Measurements from ENCODE around the gene TRIO.

Gene TRIO

DNA sequence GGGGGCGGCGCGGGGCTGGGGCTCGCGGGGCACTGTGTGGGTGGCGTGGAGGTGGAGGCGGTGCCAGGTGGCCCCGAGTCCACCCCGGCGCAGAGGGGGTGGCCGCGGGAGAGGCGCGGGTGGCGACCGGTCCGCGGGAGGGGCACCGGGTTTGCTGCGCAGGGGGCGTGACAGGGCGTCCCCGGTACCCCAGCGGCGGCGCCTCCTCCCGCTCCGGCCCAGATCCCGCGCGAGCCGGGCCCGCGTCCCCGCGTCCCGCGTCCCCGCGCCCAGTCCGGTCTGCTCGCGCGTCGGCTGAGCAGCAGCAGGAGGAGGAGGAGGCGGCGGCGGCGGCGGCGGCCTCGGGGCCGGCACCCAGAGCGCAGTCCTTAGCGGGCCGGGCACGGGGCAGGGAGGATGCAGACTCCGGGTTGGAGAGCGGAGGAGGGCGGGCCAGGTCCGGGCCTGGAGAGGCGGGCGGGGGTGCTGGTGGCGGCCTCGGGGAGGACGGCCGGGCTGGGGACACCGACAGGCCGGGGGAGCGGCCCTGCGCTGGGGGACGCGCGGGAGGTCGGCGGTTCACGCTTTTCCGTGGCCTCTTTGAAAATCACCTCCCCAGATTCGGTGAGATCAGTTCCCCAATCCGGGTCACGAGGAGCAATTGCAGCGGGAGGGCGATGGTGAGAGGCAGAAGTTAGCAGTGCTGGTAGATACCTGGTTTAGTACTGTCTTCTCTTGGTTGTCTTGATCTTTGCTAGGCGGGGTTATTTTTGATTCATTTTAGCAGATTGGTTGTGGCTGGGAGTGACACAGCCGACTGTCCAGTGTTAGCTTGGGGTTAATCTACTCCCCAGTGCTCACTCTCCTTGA lies 1.7 kb downstream of the TRIO start:
- Histone ChIP-seq H3K27me3 (replicated peaks) (no peaks in the 10 kb centered on the region), H3K27ac (peak overlapping the region; percentile 95), H3K4me3 (ENCODE audit: low read depth, low read length) (peak overlapping the region; percentile 96), H3K36me3 (replicated peaks) (peaks cover 15% of the 10 kb centered on the region)
- TF ChIP-seq, protein P1, sequence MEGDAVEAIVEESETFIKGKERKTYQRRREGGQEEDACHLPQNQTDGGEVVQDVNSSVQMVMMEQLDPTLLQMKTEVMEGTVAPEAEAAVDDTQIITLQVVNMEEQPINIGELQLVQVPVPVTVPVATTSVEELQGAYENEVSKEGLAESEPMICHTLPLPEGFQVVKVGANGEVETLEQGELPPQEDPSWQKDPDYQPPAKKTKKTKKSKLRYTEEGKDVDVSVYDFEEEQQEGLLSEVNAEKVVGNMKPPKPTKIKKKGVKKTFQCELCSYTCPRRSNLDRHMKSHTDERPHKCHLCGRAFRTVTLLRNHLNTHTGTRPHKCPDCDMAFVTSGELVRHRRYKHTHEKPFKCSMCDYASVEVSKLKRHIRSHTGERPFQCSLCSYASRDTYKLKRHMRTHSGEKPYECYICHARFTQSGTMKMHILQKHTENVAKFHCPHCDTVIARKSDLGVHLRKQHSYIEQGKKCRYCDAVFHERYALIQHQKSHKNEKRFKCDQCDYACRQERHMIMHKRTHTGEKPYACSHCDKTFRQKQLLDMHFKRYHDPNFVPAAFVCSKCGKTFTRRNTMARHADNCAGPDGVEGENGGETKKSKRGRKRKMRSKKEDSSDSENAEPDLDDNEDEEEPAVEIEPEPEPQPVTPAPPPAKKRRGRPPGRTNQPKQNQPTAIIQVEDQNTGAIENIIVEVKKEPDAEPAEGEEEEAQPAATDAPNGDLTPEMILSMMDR (IDR thresholded peaks at IDR 0.05; ENCODE audit: low read depth, low read length, missing control alignments) = no peak
- DNase-seq = peak; percentile 74
- in situ Hi-C loops (cut with HindIII; ENCODE audit: low pct_ligation_motif_present, low sequenced_read_pairs) = no loop called here

DNA sequence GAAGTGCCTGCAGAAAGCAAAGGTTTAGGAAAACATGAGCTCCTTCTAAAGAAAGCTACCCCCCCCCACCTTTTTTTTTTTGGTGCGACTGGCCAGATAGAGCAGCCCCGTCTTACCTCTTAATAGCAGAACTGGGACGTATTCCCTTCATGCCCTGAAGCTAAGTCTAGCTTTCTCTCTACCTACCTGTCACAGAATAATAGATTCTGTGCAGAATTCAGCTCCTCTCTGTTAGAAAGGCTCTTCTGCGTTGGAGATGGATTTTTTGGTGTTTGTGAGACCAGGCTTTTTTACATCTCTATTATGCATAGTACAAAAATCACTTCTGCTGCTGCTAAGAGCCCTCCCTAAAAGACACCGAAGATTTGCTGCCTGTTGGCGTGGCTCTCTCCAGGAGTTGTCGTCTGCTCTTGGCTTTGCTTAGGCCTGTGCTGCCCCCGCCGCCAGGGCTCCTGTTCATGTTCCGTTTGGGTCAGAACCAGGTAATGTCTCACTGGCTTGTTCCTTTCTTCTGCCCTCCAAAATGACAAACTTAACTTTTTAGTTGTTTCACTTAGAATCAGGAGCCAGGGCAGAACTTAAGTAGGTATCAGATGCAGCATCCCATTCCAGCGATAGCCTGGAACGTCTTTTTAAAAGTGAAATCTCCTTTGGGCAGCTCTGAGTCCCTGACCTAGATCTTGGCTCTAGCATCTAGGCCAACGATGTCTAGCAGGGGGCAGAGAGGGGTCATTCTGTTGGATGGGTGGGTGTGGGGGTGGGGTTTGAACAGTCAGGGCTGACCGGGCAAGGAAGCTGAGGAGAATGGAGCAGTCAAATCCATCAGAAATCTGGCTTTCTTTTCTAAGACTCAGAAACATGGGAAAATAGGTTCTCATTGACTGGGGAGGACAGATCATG lies 2.5 kb downstream of the TRIO start:
- no peak for DNase-seq
- H3K27me3 ChIP-seq (replicated peaks) = no peaks in the 10 kb centered on the region
- TF ChIP-seq, protein P1 (IDR thresholded peaks at IDR 0.05; ENCODE audit: low read depth, low read length, missing control alignments) = no peak
- peaks cover 15% of the 10 kb centered on the region for H3K36me3 ChIP-seq (replicated peaks)
- in situ Hi-C loops (cut with HindIII; ENCODE audit: low pct_ligation_motif_present, low sequenced_read_pairs) = no loop called here
- peak overlapping the region; percentile 95 for H3K27ac ChIP-seq
- H3K4me3 ChIP-seq (ENCODE audit: low read depth, low read length) = peak overlapping the region; percentile 96

DNA sequence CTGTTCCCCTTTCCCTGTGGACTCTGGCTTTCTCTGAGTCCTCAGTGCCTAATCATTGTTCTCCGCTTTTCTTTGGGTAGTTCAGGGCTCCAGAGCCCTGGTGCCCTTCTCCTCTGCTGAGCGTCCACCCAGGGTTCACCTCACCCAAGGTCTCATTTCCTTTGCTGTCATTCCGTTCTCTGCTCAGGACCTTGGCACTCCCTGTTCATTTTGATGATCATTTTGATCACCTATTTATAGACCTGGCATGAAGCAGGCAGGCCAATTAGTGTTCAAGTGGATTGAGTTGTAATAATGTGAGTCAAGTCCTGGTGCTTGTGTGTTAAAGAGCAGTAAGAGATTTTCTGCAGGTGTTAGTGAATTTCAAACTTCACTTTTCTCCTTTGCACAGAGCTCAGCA lies 3.6 kb downstream of the TRIO start:
- Histone ChIP-seq H3K36me3 (replicated peaks) (peaks cover 15% of the 10 kb centered on the region), H3K27me3 (replicated peaks) (no peaks in the 10 kb centered on the region), H3K27ac (peak overlapping the region; percentile 95), H3K4me3 (ENCODE audit: low read depth, low read length) (peak overlapping the region; percentile 96)
- TF ChIP-seq, protein P1 (IDR thresholded peaks at IDR 0.05; ENCODE audit: low read depth, low read length, missing control alignments) = no peak
- DNase-seq = no peak
- in situ Hi-C loops (cut with HindIII; ENCODE audit: low pct_ligation_motif_present, low sequenced_read_pairs) = no loop called here

DNA sequence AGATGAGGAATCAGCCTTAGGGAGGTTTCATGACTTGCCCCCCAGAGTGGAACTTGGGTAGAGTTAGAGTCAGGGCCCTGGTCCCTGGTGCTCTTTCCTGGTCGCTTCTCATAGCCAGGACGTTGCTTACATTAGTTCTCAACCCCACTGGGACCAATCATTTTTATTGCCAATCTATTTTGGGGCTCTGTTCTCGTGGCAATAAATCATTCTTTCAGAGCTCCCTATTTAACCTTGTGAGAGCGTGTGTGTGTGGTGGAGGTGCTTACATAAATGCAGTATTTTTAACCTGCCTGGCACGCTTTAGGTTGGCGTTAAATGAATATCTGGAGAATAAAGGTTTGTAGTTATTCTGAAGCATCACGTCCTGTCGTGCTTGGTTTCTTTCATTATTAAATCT lies 4.1 kb downstream of the TRIO start:
- H3K27me3 ChIP-seq (replicated peaks) = no peaks in the 10 kb centered on the region
- in situ Hi-C loops (cut with HindIII; ENCODE audit: low pct_ligation_motif_present, low sequenced_read_pairs) = no loop called here
- H3K36me3 ChIP-seq (replicated peaks) = peaks cover 15% of the 10 kb centered on the region
- TF ChIP-seq, protein P1 (IDR thresholded peaks at IDR 0.05; ENCODE audit: low read depth, low read length, missing control alignments) = no peak
- DNase-seq = no peak
- peak overlapping the region; percentile 95 for H3K27ac ChIP-seq
- peak overlapping the region; percentile 96 for H3K4me3 ChIP-seq (ENCODE audit: low read depth, low read length)

DNA sequence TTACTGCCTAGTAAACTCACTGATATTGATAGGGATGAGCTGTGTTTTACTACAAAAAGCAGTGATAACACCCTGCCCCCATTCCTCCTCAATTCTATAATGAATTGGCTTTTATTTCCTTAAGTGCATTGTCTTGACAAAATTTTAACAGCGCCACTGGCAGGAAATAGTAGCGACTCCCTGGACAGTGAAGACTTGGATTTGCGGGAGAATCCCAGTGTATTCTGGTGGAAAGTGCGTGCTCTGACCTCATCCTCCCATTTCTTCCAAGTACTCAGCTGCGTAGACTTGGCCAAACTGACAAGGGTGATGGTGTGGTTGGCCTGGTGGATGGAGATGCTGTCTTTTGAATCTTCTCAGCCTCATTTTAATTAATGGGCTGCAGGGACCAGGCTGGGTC lies 5.3 kb downstream of the TRIO start:
- no peak overlapping the region for H3K4me3 ChIP-seq (ENCODE audit: low read depth, low read length)
- no peak for DNase-seq
- in situ Hi-C loops (cut with HindIII; ENCODE audit: low pct_ligation_motif_present, low sequenced_read_pairs) = no loop called here
- TF ChIP-seq, protein P1 (IDR thresholded peaks at IDR 0.05; ENCODE audit: low read depth, low read length, missing control alignments) = no peak
- H3K27ac ChIP-seq = peak overlapping the region; percentile 7
- no peaks in the 10 kb centered on the region for H3K27me3 ChIP-seq (replicated peaks)
- peaks cover 15% of the 10 kb centered on the region for H3K36me3 ChIP-seq (replicated peaks)
